Stomach (tissue), 4 donors: ENCODE results near the gene KLHL1.

ENCODE experiments used
- CTCF ChIP-seq, 7 experiments: fragments of 450-650 bp in 4 of 7; fragments of 200-600 bp in 3 of 7; sonication (generic) in 3 of 7; IDR thresholded peaks; one replicate each; pipeline ENCODE4 v1.5.1; 2016 to 2019; ENCODE audit warnings: antibody characterized with exemption in 7 of 7, control low read depth in 2 of 7, mild to moderate bottlenecking in 1 of 7
- POLR2A ChIP-seq, 4 donors: fragments of 450-650 bp; IDR thresholded peaks; one replicate each; pipeline ENCODE4 v1.6.1; 2016; ENCODE audit warnings: antibody characterized with exemption in 4 of 4, control low read depth in 2 of 4, mild to moderate bottlenecking in 1 of 4, moderate library complexity in 1 of 4
- POLR2AphosphoS5 ChIP-seq, 3 donors: sonication (generic); formaldehyde crosslinking; IDR thresholded peaks; one replicate each; pipeline ENCODE4 v1.6.1; 2016; ENCODE audit warnings: antibody characterized with exemption in 3 of 3

- TF ChIP-seq CTCF (IDR thresholded peaks at IDR 0.05) = no peak
- no peak for TF ChIP-seq POLR2A (IDR thresholded peaks at IDR 0.05)
- no peak for TF ChIP-seq POLR2AphosphoS5 (IDR thresholded peaks at IDR 0.05)
Observed at GRCh38 chr13:70016116-70016515, 92.1 kb downstream of the KLHL1 start.
